Measurements from ENCODE around the gene HOXA9. TPM values are rescaled to one million over a fixed set of nuclear protein-coding genes. Genes with fewer than 3 reads are reported as not detected.

HOXA9 gene
- total RNA-seq, 1 donor from 2014 or later: 2.0 TPM

DNA sequence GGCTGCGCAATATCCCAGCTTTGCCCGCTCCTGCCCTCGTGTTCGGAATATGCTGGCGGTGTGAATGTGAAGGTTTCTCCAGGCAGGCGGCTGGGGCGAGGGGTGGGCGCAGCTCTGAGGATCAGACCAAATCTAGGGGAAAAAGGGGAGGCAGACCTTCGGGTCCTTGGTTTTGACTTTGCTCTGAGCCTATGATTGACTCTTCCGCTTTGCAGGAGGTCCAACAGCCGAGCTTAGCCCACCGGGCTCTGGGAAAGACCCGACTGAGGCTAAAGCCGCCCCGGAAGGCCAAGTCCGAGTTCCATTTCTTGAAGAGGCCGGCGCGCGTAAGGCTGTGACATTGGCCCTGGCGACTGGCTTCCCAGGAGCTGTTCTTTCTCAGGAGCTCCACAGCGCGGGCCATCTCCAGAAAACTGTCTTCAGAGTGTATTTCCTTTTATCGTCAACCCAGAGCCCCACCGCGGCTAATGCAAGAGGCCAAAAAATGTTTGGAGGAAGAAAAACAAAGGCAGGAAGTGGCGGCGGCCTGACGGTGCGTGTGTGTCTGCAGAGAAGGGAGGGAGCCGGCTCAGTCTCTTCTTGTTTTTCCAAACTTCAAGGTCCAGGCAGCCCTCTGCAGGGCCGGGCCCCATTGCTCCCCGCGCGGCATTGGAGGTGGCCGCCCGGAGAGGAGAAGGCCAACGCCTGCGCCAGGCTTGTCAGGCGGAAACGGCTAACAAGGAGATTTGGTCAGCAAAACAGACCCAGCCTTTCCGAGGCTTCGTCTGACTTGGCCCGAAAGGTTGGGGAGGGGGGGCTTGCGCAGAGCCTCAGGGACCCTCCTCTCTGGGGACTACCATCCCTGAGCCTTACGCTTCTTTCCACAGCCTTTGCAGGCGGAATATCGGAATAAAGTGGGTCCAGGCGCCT, 23.3 kb upstream of the HOXA9 start:
- peak in 1 of 2 donors; percentile 47 for DNase-seq (ENCODE audit: low read depth in 2 of 2)

DNA sequence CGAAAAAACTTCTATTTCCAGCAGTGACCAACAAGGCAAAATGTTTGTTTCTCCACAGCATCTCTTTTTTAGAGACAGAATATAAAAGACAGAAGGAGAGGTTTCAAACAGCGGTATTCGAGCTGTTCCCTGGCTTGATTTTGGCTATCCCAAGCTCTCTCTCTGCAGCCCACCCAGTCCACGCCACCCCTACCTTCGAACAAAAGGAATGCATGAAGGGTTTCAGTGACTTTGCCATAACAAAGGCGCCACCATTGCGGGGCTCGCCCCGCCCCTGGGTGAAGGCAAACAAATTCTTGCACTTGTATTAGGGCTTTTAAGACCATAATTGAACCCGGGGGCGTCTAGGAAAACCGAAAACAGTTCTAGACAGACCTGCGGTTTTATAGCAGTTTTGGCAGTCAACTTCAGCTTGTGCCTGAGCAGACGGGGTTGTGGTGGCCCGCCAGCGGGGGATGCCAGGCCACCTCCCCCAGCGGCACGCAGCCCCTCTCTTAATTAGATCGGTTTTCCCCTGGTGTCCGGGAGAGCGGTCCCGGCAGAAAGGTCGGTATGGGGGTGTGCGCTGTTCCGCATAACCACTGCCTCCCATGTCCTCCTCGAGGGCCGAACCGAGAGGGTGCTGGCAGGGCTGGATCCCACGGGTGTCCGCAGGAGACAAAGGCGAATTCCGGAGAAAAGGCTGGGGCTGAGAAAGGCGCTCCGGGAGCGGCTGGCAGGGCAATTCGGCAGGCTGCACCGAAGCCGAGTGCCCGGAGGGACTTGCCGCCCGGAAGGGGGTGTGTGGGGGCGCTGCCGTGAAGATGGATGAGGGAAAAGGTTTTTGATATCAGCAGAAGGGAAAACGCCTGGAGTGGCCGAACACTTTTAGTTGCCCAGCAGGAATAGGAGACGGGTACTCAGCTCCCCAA, 22.4 kb upstream of the HOXA9 start:
- no peak for DNase-seq (ENCODE audit: low read depth in 2 of 2)

DNA sequence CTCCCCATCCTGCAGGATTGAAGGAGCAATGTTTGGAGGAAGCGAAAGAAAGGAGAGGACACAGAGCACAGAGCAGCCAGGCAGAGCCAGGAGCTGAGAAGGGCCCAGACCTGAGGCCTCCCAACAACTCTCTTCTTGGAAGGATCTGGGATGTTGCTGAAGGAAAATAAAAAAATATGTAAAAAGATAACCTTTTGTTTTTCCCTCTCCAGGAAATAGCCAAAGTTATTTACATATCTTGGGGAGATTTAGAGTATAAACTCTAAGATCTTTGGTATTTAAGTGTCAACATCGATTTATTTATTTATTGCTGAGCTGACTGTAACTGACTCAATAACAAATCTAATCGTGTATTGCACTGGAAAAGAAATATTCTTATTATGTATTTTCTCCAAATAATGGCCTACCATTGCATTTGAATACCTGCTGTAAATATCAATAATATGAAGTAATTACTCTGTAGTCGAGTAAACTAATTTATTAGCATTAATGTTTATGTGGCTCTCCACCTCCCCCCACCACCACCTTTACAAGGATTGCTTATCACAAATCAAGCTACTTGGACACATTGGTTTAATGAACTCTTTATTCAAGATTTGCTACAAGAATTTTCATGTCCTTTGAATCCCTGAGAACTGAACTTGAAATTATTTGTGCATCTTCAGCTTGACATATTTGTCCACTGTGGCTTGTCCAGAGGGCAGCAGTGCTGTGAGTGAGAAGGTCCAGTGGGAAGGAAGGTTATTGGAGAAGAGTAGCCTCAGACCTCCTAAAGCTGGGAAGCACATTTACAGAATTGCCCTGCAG, 21.5 kb upstream of the HOXA9 start:
- no peak for DNase-seq (ENCODE audit: low read depth in 2 of 2)

DNA sequence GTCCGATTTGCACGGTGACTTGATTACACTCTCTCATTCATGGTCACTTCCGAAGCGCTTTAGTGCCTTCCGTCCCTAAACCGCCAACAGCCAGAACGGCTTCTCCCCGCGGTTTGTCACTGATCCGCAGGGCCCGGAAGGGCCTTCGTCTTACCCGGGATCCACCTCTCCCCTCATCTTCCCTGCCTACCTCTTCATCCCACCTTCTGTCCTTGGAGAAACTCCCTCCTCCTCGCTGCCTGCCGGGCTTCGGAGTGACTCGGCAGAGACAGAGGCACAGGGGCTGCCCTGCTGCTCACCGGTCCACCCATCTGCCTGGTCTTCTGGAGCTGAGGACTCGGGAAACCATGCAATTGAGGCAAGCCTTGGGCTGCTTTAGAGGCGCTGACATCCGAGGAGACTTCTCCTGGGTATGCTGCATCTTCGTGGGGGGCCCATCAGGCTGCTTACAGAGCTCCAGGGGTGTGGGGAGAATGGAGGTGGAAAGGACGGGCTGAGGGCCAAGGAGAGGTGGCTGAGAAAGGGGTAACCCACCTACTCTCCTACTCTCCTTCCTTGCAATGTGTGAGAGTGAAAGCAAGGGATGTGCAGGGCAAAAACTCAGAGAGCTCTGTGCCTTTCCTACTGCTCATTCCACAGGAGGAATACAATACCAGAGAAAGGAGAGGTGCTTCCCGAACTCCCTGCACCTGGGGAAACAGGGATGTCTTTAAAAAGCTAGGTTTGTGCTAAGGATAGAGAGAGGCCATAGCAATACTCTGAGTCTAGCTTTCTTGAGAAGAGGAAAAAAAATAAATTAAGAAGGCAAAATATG, 20.7 kb upstream of the HOXA9 start:
- DNase-seq (ENCODE audit: low read depth in 2 of 2): no peak

DNA sequence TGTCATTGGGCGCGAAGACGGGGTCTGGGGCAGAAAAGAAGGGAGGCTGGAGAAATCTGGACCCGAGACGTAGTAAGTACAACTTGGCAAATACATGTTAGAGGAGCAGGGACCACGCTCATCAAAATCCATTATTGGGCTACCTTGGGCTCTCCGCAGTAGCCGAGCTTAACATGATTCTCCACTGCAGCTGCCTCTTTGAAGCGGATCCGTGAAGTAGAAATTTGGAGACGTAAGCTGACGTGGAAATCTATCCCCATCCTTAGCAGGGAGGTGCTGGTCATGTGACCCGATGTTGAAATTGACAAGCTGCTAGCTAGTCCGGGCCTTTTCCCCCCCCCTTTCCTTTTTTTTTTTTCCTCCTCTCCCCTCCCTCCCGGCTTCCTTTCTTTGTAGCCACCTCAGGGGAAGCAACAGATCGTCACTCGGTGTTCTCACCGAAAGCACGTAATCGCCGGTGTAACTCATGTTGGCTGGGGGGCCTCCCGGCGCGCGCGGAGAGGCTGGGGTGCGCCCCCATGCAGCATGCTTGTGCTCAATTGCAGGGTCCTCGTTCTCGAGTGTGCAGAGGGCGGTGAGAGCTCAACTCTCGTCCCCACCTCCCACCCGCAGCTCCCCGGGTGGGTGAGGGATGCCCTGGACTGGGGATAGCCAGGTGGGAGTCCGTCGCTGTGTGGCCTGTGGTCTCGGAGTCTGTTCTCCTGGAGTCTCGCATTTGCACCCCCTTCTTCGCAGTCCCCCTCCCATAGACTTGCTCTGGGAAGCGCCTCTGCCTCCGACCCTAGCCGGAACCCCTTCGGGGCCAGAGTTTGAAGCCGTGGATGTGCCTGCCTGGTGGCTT, 19.9 kb upstream of the HOXA9 start, which contains the start of gene HOXA11:
Gene HOXA11, minus strand, starts transcription at position 220 of the 841 bp plus-strand sequence. Its CDS starts 88 bp downstream, at position 132.
- DNase-seq (ENCODE audit: low read depth in 2 of 2): no peak

DNA sequence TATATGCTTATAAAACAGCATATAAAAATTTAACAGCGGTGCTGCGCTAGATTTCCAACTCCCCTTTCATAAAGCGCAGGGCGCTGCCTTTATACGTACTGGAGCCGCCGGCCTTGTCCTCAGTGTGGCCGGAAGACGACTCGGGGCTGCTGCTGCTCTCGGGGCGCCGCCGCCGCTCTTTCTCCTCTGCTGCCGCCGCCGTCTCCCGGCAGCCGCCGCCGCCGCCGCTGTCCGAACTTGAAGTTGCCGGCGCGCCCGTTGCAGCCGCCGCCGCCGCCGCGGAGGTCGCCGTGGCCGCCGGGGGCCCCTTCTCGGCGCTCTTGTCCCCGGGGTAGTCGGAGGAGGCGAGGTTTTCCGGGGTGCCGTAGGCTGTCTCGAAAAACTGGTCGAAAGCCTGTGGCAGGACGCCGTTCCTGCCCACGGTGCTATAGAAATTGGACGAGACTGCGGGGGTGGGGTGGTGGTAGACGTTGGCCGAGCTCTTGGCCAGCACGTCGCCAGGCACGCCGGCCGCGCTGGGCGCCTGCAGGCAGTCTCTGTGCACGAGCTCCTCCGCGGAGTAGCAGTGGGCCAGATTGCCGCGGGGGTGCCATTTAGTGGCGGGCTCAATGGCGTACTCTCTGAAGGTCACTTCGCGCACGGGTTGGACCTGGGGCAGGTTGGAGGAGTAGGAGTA, 19.1 kb upstream of the HOXA9 start:
- DNase-seq (ENCODE audit: low read depth in 2 of 2): peak in 1 of 2 donors; percentile 49

DNA sequence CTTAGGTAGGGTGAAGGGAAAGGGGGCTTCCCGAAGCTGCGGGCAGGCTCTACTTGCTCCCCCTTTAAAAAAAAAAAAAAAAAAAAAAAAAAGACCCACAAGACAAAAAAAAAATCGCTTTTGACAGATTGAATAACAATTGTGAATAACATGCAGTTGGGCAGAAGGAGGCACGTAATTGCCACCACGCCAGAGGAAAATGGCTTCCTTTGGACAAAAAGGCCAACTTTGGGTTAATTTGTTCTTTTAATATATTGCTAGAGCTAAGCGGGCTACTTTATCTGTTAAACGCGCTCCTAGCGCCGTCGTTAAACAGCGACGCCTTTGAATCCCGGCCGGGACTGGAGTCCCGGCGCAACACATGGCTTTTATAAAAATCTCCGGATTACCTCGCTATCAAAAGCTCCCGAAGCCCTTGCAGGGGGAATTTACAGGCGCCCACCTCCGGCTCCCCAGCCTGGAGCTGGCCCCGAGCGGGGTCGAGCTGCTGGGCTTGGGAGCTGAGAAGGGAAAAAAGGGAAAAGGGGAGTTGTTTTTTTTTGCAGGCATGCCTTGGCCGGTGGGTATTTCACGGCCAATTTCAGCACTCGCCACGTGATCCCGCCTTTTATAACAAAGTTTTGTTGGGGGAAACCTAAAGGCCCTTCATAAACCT, 18.5 kb upstream of the HOXA9 start:
- DNase-seq (ENCODE audit: low read depth in 2 of 2): no peak

DNA sequence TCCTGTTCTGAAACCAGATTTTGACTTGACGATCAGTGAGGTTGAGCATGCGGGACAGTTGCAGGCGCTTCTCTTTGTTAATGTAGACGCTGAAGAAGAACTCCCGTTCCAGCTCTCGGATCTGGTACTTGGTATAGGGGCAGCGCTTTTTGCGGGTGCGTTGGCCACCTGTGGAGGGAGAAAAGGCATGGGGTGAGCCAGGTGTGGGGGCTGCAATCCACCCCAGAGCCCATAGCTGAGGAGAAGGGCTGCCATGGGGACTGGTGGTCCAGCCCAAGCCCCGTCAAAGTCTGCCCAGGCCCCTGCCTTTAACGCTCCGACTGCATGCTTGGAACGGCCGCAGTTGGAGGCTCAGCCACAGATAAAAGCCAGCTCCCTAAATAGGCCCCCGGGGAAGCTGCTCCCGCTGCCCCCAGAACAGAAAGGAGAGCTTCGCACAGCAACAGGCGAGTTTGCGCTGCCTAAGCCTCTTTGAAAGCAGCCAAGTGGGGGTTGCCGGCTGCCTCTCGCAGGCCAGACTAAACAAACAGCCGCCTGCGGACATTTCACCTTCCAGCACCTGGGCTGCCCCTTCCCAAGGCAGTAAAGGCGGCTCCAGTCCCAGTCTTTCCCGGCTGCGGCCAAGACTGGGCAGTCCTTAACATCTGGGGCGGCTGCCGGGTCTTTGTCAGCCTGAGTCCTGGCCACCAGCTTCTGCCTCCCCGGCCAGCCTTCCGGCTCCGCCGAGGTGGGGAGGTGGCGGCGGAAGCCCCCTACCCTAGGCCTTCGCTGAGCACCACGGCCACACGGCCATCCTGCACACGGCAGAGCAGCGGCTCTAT, 17.7 kb upstream of the HOXA9 start:
- no peak for DNase-seq (ENCODE audit: low read depth in 2 of 2)

DNA sequence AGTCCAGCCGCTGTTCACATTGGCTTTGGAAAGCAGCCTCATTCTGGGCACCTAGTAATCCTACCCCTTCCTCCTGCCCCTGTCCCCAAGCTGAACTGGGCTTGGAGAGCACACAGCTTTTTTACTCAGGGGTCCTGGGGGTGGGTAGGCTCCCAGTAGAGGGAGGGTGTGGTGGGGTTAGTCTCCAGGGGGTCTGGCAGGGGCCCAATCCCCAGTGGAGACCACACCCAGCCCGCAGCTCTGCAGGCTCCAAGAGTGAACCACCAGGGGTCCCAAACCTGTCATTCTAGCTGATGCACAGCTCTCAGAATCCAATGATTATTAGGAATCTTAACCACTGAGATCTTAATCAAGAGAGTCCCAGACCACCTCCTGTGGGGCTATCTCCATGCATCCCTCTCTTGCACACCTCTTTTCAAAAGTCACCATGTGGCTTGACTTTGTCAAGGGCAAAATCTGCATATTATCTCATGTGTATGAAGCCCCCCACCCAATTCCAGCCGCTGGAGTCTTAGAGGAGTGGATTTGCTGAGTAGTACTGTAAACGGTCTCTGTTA, 17.0 kb upstream of the HOXA9 start:
- DNase-seq (ENCODE audit: low read depth in 2 of 2): no peak

DNA sequence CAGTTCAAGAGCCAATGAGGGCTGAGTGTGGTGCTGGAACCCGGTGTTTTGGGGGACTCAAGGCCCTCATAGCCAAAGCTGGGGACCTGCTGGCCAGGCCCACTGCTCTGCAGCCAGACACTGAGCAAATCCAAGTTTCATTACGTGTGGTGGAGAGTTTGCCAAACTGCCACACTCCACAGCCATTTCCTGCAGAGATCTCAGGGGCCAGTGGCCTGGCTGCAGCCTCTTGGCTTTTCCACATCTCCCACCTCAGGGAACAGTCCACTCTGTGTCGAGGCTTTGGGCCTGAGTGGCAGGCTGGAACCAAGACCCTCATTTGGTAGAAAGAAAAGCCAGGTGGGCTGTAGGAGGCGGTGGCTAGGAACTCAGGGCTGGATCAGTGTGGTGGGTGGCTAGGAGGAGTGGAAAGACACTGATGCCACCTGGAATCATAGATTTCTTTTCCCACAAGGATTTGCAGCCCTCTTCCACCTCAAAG, 16.5 kb upstream of the HOXA9 start:
- DNase-seq (ENCODE audit: low read depth in 2 of 2): no peak

DNA sequence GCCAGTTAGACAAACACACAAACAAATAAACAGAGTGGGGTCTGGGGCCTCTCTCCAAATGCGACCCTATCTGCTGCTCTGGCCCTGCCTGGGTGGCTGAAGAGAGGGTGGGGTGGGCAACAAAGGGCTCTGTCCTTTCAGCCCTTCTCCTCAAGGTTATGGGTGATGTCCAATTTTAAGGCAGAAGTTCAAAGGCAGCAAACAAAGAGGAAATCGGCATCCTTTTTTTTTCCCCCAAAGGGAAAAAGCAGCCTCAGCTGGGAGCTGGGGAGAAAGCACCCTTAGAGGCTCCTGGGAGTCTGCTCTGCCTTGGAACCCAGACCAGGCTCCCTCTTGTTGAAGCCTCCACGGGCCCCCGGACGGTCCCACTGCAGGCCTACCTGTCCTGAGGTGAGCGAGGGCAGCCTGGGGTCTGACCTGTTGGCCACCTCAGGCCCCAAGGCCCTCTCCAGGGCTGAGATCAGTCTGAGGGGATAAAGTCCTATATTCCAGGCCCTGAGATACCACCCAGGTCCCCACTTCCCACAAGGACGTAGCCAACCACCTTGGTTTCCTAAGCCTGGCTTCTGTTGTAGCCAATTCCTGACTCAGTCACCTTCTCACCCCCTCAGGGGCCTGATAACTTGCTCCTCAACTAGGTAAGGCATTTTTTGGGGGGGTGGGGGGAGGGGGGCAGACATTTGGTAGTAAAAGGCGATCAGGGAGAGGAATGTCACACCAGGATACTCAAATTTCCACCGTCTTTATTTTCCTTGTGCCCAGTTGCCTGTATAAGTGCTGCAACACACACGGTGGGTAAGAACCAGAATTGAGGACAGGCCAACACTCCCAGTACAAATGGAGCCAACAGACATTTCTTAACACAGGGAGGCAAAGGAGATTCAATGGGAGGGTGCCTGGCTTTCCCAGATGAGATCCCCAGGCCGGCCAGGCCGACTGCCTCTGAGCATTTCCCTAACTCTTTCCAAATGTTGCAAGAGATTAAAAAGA, 15.4 kb upstream of the HOXA9 start:
- DNase-seq (ENCODE audit: low read depth in 2 of 2): no peak

DNA sequence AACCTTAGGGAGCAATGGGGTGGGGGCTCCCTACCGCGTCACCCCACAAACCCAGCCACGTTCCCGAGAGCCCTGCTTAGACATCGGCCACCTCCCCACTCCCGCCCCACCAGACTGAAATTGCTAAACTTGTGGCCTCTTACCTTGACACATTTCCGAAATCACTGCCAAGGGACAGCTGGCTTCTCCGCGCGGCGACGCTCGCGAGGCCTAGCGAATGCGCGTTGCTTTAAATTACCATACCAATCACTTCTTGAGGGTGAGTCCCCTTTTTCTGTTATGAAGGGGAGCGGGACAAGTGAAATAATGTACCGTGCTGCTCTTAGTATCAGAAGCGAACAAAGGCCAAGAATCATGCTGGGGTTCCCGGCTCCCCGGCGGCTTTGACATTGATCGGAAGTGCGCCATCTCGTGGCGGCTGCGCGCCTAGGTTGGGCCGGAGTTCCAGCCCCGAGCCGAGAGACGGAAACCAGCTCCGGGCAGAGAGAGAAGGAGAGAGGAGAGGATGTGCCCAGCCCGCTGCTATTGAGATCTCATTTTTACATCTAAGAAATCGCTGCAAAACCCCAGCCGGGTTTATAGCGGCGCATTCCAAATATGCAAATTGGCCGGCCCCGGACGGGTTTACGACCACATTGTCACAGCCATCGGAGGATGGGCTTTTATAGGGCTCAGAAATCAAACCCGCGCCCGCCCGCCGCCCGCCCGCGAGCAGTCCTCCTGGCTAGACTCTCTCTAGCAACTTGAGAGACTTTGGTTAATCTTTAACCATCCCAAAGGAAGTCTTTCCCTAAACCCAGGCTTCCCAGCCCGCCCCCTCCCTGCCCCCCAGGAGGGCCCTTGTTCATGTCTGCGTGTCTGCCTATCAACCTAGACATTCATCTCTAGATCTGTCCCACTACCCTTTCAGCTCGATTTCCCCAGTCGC, 14.4 kb upstream of the HOXA9 start:
- peak; percentile 67 to 73 for DNase-seq (ENCODE audit: low read depth in 2 of 2)

DNA sequence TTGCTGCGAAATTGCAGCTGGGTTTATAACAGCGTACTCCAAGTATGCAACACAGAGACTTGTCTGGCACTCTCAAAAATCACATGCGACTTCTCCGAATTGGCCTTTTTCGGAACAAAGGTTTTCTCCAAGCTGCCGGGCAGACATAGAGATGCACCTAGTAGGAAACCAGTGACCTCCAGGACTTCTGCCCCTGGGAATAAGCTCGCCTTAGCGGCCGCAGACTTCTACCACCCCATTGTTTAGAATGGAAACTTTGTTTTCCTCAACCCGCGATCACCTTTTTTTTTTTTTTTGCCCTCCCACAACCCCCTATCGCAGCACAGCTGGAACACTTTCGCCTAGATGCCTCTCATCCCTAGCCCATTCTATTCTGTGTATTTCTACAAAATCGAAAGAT, 13.7 kb upstream of the HOXA9 start:
- no peak for DNase-seq (ENCODE audit: low read depth in 2 of 2)

DNA sequence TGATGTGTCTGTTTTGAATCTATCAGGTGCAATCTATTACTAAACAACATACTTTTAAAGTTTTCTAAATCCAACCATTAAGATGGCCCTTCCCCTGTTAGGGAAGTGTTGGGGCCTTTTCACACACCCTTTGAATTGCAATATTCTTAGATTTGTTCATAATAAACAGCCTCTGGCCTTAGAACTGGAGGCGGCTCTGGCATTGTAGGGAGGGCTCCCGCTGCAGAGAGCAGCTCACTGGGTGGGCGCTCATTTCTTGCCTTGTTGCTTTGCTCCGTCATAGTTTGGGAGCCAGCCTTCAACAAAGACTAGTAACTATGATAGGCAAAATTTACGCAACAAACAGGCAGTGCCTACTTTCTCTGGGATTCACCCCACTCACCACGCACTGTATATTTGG, 13.0 kb upstream of the HOXA9 start:
- DNase-seq (ENCODE audit: low read depth in 2 of 2): no peak

DNA sequence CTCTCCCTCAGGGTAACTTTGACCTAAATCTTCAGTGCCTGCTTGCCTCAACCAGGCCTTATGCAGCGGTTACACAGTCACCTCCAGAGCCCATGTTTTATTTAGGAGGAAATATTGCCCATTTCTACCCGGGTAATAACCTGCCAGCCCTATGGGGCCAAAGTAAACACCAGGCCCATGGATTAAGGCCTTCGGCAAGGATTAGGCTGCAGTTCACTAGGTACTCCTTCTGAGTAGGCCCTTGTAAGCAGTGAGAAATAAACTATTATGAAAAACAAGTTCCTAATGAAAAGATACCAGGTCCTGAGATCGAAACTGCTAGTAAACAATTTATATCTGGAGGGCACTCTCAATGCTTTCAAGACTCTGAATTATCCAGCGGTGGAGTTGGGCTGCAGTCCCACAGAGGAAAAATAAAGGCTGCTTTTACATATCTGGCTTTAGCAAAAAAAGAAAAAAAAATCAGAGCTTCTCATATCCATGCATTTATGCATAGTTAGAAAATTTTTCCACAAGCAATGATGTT, 12.5 kb upstream of the HOXA9 start:
- DNase-seq (ENCODE audit: low read depth in 2 of 2): no peak
